PFSK-1 (cell line): Measurements from ENCODE around the gene TMCO1.

Experiments used
- POLR2AphosphoS5 ChIP-seq: IDR thresholded peaks from 2 replicates; pipeline ENCODE4 v1.6.1; 2012; ENCODE audit warnings: low read depth, mild to moderate bottlenecking, control low read depth, low read length, moderate library complexity
- SIN3A ChIP-seq: IDR thresholded peaks from 2 replicates; pipeline ENCODE4 v1.6.1; 2012; ENCODE audit warnings: mild to moderate bottlenecking, low read length, moderate library complexity, borderline replicate concordance; ENCODE audit not compliant: insufficient read depth

GRCh38 chr1:165793951-165794350, 25.3 kb upstream of the TMCO1 start:
- TF ChIP-seq SIN3A: no peak
- TF ChIP-seq POLR2AphosphoS5: no peak
